ENCODE results near the gene BCR. TPM values are rescaled to one million over a fixed set of nuclear protein-coding genes. Genes with fewer than 3 reads are reported as not detected.

The BCR gene
- total RNA-seq, 2 experiments from 2014 or later, result 42.2 to 51.3 TPM

DNA sequence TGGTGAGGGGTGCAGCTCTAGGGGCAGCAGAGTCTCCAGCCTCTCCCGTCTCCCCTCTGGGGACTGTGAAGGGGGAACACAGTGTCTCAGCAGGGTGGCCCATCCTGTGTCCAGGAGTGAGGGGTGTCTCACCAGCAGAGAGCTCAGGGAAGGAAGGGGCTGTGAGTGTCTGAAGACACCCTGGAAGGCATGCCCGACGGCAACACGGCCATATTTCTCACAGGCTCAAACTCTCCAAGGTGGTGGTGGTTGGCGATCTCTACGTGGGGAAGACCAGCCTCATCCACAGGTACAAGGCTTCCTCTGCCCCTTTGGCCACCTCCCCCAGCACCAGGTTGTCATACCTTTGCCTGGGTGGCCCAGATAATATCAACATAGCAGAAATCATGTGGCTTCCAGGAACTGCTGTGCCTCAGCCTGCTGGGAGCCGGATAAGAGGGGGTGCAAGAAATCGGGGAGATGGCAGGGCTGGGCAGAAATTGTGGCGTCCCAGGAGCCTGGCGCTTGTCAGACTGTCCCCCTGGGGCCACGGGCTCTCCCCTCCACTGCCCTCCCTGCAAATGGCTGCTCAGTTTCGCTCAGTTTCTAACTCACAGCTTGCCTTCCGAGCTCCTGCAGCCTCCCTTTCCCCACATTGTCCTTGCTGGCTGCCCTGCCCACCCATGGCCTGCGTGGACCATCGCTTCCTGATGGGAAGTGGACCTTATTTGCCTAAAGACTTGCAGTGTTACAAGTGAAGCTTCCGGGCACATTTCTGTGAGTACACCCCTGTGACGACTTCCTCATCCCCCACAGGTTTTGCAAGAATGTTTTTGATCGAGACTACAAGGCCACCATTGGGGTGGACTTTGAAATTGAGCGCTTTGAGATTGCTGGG, 27.8 kb upstream of the BCR start:
- Histone ChIP-seq H3K4me3 (ENCODE audit: low read depth, low read length, poor library complexity, severe bottlenecking) (peak overlapping the region; percentile 43), H3K27ac (ENCODE audit: low read depth, low read length, poor library complexity, severe bottlenecking) (peak overlapping the region; percentile 40), H3K79me2 (ENCODE audit: insufficient read depth, low read depth, low read length) (no peaks in the 10 kb centered on the region), H3K36me3 (ENCODE audit: insufficient read depth, low read length) (no peaks in the 10 kb centered on the region), H2AFZ (ENCODE audit: low read length) (peak overlapping the region; percentile 95), H3K9me2 (ENCODE audit: insufficient read depth, low read length) (no peaks in the 10 kb centered on the region), H4K20me1 (ENCODE audit: insufficient read depth, low read length) (no peaks in the 10 kb centered on the region), H3K9me3 (ENCODE audit: low read length) (no peaks in the 10 kb centered on the region), H3K4me2 (ENCODE audit: low read length) (peak overlapping the region; percentile 61), H3K4me1 (ENCODE audit: insufficient read depth, low read length, poor library complexity, severe bottlenecking) (peaks cover 56% of the 10 kb centered on the region)
- peak; percentile 79 for DNase-seq (ENCODE audit: low spot score)
- ChIA-PET POLR2A (interaction anchor here (0.6 to 2.4 kb wide), 5 partner anchors 8 to 43 kb away, joined by 3 to 17 read pairs (median 4); partner anchors contain the start of gene RAB36), CTCF (ENCODE audit: unreplicated experiment) (no interaction called here)
- intact Hi-C loops (cut with micrococcal nuclease; ENCODE audit: unreplicated experiment), result no loop called here
- TF ChIP-seq, protein P1, sequence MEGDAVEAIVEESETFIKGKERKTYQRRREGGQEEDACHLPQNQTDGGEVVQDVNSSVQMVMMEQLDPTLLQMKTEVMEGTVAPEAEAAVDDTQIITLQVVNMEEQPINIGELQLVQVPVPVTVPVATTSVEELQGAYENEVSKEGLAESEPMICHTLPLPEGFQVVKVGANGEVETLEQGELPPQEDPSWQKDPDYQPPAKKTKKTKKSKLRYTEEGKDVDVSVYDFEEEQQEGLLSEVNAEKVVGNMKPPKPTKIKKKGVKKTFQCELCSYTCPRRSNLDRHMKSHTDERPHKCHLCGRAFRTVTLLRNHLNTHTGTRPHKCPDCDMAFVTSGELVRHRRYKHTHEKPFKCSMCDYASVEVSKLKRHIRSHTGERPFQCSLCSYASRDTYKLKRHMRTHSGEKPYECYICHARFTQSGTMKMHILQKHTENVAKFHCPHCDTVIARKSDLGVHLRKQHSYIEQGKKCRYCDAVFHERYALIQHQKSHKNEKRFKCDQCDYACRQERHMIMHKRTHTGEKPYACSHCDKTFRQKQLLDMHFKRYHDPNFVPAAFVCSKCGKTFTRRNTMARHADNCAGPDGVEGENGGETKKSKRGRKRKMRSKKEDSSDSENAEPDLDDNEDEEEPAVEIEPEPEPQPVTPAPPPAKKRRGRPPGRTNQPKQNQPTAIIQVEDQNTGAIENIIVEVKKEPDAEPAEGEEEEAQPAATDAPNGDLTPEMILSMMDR (conservative IDR thresholded peaks at IDR 0.05; ENCODE audit: low read length), result no peak
- TF ChIP-seq EZH2phosphoT487 (IDR thresholded peaks at IDR 0.05; ENCODE audit: borderline replicate concordance, low read depth, low read length), result no peak
- no TSS peak for BruUV-seq (replicated peaks)

DNA sequence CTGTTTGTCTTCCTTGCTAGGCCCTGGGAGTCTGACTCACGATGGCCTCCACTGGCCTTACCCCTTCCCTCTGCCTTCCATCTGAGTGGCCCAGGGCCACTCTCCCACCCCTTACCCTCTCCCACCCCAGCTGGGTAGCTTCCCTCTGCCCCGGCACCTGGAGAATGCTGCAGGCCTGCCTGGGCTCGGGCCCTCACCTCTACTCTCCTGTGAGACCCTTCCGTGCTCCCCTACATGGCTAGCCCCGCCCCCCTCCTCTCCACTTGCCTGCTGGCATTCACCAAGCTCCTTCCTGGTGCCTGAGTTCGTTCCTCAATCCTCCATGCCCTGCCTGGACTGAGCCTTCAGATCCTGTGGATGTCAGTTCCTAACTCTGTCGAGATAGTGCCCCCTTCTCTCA, 26.3 kb upstream of the BCR start:
- no peak overlapping the region for H3K4me2 ChIP-seq (ENCODE audit: low read length)

More for the DNA sequence above, 26.3 kb upstream of the BCR start:
- no TSS peak for BruUV-seq (replicated peaks)
- Histone ChIP-seq H3K4me1 (ENCODE audit: insufficient read depth, low read length, poor library complexity, severe bottlenecking) (peaks cover 61% of the 10 kb centered on the region), H2AFZ (ENCODE audit: low read length) (no peak overlapping the region), H4K20me1 (ENCODE audit: insufficient read depth, low read length) (no peaks in the 10 kb centered on the region), H3K79me2 (ENCODE audit: insufficient read depth, low read depth, low read length) (no peaks in the 10 kb centered on the region), H3K27ac (ENCODE audit: low read depth, low read length, poor library complexity, severe bottlenecking) (no peak overlapping the region), H3K9me2 (ENCODE audit: insufficient read depth, low read length) (no peaks in the 10 kb centered on the region), H3K9me3 (ENCODE audit: low read length) (no peaks in the 10 kb centered on the region), H3K4me3 (ENCODE audit: low read depth, low read length, poor library complexity, severe bottlenecking) (no peak overlapping the region), H3K36me3 (ENCODE audit: insufficient read depth, low read length) (no peaks in the 10 kb centered on the region)
- no peak for TF ChIP-seq EZH2phosphoT487 (IDR thresholded peaks at IDR 0.05; ENCODE audit: borderline replicate concordance, low read depth, low read length)
- TF ChIP-seq, protein P1 (conservative IDR thresholded peaks at IDR 0.05; ENCODE audit: low read length), result no peak
- intact Hi-C loops (cut with micrococcal nuclease; ENCODE audit: unreplicated experiment), result no loop called here
- ChIA-PET POLR2A (interaction anchor here (0.6 to 2.4 kb wide), 7 partner anchors 9 to 950 kb away, joined by 3 to 17 read pairs (median 4); partner anchors contain the start of gene RAB36), CTCF (ENCODE audit: unreplicated experiment) (interaction anchor here (0.6 kb wide), 1 partner anchor 89 kb away, joined by 3 read pairs; no protein-coding TSS in a partner anchor)
- no peak for DNase-seq (ENCODE audit: low spot score)
